ENCODE results near the gene SCN9A. TPM values are rescaled to one million over a fixed set of nuclear protein-coding genes. Genes with fewer than 3 reads are reported as not detected.
"Not testable (repeated sequence)": the region's sequence is repeated elsewhere in the genome, so short reads cannot be mapped to it uniquely, and the experiment has no call there.

Gene SCN9A
- total RNA-seq, 1 experiment from 2014 or later = 1.3 TPM

DNA sequence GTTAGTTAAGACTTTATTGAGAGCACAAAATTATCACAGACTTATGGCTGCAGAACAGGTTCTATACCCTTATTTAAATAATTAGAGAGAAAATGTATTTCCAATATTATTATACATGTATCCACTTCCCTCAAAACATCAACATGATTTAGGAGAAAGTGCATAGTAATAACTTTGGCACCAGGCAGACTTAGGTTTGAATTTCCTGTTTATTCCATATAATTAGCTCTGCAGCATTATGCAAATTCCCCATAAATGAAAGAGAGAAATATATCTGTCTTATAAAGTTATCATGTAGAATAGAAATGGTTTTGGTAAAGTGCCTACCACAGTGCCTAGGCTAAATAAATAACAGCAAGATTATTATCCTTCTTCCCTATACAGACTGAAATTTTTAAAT lies 15.3 kb downstream of the SCN9A start:
- Histone ChIP-seq H2BK120ac (ENCODE audit: low read depth, low read length, poor library complexity, severe bottlenecking) (no peak overlapping the region), H3K56ac (ENCODE audit: insufficient read length, low read depth, low read length) (no peak overlapping the region), H4K20me1 (ENCODE audit: control insufficient read depth, insufficient read depth, insufficient read length) (no peaks in the 10 kb centered on the region), H2BK15ac (ENCODE audit: low read depth, low read length) (no peak overlapping the region), H3K79me1 (ENCODE audit: insufficient read depth, low read depth, low read length, poor library complexity, severe bottlenecking) (no peaks in the 10 kb centered on the region), H3K9me3 (ENCODE audit: control insufficient read depth, low read depth, low read length) (no peaks in the 10 kb centered on the region), H3K23me2 (ENCODE audit: insufficient read length, low read depth, low read length, poor library complexity, severe bottlenecking) (no peaks in the 10 kb centered on the region), H3K4me1 (ENCODE audit: insufficient read depth, low read length) (no peaks in the 10 kb centered on the region; the same call in 1 of the 2 replicates), H4K8ac (replicated peaks; ENCODE audit: insufficient read length, low read depth, low read length) (no peak overlapping the region), H3K27ac (ENCODE audit: insufficient read length, low read depth, low read length) (no peak overlapping the region), H3K79me2 (ENCODE audit: insufficient read depth, low read length) (no peaks in the 10 kb centered on the region), H2BK12ac (ENCODE audit: insufficient read length, low read depth, low read length) (no peak overlapping the region), H4K91ac (ENCODE audit: insufficient read length, low read depth, low read length) (no peak overlapping the region), H3K27me3 (ENCODE audit: insufficient read depth, low read length) (no peaks in the 10 kb centered on the region), H2AFZ (ENCODE audit: low read length) (no peak overlapping the region), H3K9ac (ENCODE audit: extremely low read depth, insufficient read length, low read length) (no peak overlapping the region), H2AK5ac (ENCODE audit: insufficient read length, low read length) (no peak overlapping the region), H3K14ac (ENCODE audit: insufficient read depth, low read length) (no peak overlapping the region), H2BK5ac (ENCODE audit: insufficient read length, low read length) (no peak overlapping the region), H3T11ph (ENCODE audit: low read length) (no peak overlapping the region), H4K5ac (ENCODE audit: insufficient read length, low read depth, low read length) (no peak overlapping the region), H3K23ac (ENCODE audit: insufficient read length, low read depth, low read length) (no peak overlapping the region), H3K4me2 (ENCODE audit: insufficient read depth, insufficient read length, low read length) (no peak overlapping the region), H3K4ac (ENCODE audit: low read depth, low read length) (no peak overlapping the region), H2BK20ac (ENCODE audit: low read depth, low read length, poor library complexity, severe bottlenecking) (no peak overlapping the region), H3K18ac (ENCODE audit: insufficient read length, low read depth, low read length) (no peak overlapping the region)
- H3K27ac Mint-ChIP-seq = no peak overlapping the region
- H3K4me3 Mint-ChIP-seq = no peak overlapping the region
- DNase-seq = no peak
- TF ChIP-seq, protein P1, sequence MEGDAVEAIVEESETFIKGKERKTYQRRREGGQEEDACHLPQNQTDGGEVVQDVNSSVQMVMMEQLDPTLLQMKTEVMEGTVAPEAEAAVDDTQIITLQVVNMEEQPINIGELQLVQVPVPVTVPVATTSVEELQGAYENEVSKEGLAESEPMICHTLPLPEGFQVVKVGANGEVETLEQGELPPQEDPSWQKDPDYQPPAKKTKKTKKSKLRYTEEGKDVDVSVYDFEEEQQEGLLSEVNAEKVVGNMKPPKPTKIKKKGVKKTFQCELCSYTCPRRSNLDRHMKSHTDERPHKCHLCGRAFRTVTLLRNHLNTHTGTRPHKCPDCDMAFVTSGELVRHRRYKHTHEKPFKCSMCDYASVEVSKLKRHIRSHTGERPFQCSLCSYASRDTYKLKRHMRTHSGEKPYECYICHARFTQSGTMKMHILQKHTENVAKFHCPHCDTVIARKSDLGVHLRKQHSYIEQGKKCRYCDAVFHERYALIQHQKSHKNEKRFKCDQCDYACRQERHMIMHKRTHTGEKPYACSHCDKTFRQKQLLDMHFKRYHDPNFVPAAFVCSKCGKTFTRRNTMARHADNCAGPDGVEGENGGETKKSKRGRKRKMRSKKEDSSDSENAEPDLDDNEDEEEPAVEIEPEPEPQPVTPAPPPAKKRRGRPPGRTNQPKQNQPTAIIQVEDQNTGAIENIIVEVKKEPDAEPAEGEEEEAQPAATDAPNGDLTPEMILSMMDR (conservative IDR thresholded peaks at IDR 0.05) = no peak
- peaks cover 7% of the 10 kb centered on the region in 2 experiments for H3K4me1 Mint-ChIP-seq
- no peaks in the 10 kb centered on the region for H3K36me3 Mint-ChIP-seq (ENCODE audit: insufficient read depth in 1 of 3, low read depth in 3 of 3)
- H3K27me3 Mint-ChIP-seq (ENCODE audit: low read depth) = no peaks in the 10 kb centered on the region
- H3K9me3 Mint-ChIP-seq = no peaks in the 10 kb centered on the region

DNA sequence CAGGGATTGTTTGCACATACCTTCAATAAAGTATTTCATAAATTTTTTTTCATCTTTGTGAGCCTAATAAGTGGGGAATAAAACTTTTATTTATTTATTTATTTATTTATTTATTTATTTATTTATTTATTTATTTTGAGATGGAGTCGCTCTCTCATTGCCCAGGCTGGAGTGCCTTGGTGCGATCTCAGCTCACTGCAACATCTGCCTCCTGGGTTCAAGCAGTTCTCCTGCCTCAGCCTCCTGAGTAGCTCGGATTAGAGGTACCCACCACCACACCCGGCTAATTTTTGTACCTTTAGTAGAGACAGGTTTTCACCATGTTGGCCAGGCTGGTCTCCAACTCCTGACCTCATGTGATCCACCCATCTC lies 17.8 kb downstream of the SCN9A start:
- H4K91ac ChIP-seq (ENCODE audit: insufficient read length, low read depth, low read length); H2AFZ ChIP-seq (ENCODE audit: low read length); H3K18ac ChIP-seq (ENCODE audit: insufficient read length, low read depth, low read length); H3K27me3 ChIP-seq (ENCODE audit: insufficient read depth, low read length); H4K8ac ChIP-seq (replicated peaks; ENCODE audit: insufficient read length, low read depth, low read length); H3K4ac ChIP-seq (ENCODE audit: low read depth, low read length); H3K23ac ChIP-seq (ENCODE audit: insufficient read length, low read depth, low read length); H3K4me1 ChIP-seq (ENCODE audit: insufficient read depth, low read length); H3K79me2 ChIP-seq (ENCODE audit: insufficient read depth, low read length); H2BK120ac ChIP-seq (ENCODE audit: low read depth, low read length, poor library complexity, severe bottlenecking); H3K9ac ChIP-seq (ENCODE audit: extremely low read depth, insufficient read length, low read length); H3K27ac ChIP-seq (ENCODE audit: insufficient read length, low read depth, low read length); H2BK20ac ChIP-seq (ENCODE audit: low read depth, low read length, poor library complexity, severe bottlenecking); H3K9me3 Mint-ChIP-seq; H3K4me1 Mint-ChIP-seq; H3K27ac Mint-ChIP-seq; H2BK5ac ChIP-seq (ENCODE audit: insufficient read length, low read length); H3T11ph ChIP-seq (ENCODE audit: low read length); H3K4me2 ChIP-seq (ENCODE audit: insufficient read depth, insufficient read length, low read length); H3K79me1 ChIP-seq (ENCODE audit: insufficient read depth, low read depth, low read length, poor library complexity, severe bottlenecking); H3K27me3 Mint-ChIP-seq (ENCODE audit: low read depth); H3K4me3 Mint-ChIP-seq; H2BK15ac ChIP-seq (ENCODE audit: low read depth, low read length); H3K56ac ChIP-seq (ENCODE audit: insufficient read length, low read depth, low read length); H3K36me3 Mint-ChIP-seq (ENCODE audit: insufficient read depth in 1 of 3, low read depth in 3 of 3); H3K23me2 ChIP-seq (ENCODE audit: insufficient read length, low read depth, low read length, poor library complexity, severe bottlenecking); H4K5ac ChIP-seq (ENCODE audit: insufficient read length, low read depth, low read length); H4K20me1 ChIP-seq (ENCODE audit: control insufficient read depth, insufficient read depth, insufficient read length); H3K9me3 ChIP-seq (ENCODE audit: control insufficient read depth, low read depth, low read length); H2AK5ac ChIP-seq (ENCODE audit: insufficient read length, low read length); H2BK12ac ChIP-seq (ENCODE audit: insufficient read length, low read depth, low read length); H3K14ac ChIP-seq (ENCODE audit: insufficient read depth, low read length); DNase-seq: not testable (repeated sequence)
- no CpG with 5 or more reads among the region's 4 CpGs for WGBS (ENCODE audit: extremely low coverage, insufficient read length, low lambda C conversion rate)

All from H9 (cell line).